T47D (cell line): Measurements from ENCODE around the gene STAG2.
"Not testable (repeated sequence)": the region's sequence is repeated elsewhere in the genome, so short reads cannot be mapped to it uniquely, and the experiment has no call there.

Experiments used
- DNase-seq, 2 experiments: peaks; one replicate each; pipeline versions ENCODE4 v3.0.0 to v3.0.0-alpha.2; 2011 to 2012; ENCODE audit warnings: low read depth in 1 of 2, low spot score in 1 of 2
- JUND ChIP-seq: IDR thresholded peaks from 2 replicates; pipeline ENCODE4 v1.6.1; 2012; ENCODE audit warnings: low read depth
- in situ Hi-C: cut with HindIII; loops from 2 replicates; pipeline ENCODE4 v1.10.0; 2016; ENCODE audit warnings: low sequenced_read_pairs, low pct_unique_long_range_greater_than_20kb

STAG2 gene

DNA sequence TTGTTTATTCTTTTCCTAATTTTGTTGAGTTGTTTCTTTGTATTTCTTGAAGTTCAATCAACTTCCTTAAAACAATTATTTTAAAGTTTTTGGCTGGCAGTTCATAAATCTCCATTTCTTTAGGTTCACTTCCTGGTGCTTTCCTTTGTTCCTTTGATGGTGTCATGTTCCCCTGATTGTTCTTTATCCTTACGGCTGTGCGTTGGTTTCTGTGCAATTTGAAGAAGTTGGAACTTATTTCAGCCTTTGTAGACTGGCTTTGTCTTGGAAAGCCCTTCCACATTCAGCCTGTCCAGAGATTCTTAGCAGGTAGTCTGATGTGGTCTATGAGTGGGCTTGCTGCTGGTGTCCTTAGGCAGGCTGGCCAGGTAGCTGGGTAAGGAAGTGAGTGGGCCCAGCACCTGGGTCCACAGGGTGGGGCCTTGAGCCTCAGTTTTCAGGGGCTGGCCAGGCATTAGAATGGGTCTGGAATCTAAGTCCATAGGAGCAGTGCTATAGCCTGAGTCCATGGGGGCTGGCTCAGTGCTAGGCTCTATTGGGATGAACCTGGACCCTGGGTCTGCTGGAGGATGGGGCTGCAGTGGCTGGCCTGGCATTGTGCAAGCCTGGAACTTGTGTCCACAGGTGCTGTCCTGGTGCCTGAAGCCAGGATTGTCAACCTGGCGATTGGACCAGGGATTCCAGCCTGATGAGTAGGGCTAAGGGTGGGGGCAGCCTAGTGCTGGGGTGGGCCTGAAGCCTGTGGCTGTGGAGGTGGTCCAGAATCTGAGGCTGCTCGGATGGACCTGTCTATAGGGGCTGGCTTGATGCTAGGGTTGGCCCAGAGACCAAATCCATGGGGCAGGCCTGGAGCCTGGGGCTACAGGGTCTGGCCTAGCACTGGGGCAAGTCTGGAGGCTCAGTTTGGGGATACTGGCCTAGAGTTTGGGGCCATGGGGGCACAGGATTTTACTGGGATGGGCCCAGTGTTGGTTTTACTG, 152.4 kb downstream of the STAG2 start:
- no peak for TF ChIP-seq JUND
- no peak for DNase-seq
- in situ Hi-C loops = no loop called here

GRCh38 chrX:124117325-124117724, 155.8 kb downstream of the STAG2 start:
- in situ Hi-C loops = no loop called here
- TF ChIP-seq JUND = no peak
- no peak for DNase-seq

GRCh38 chrX:124125471-124125870, 164.0 kb downstream of the STAG2 start:
- TF ChIP-seq JUND = no peak
- no peak for DNase-seq
- in situ Hi-C loops = no loop called here

- in situ Hi-C loops = no loop called here
- no peak for TF ChIP-seq JUND
- no peak for DNase-seq
Observed at GRCh38 chrX:124127496-124127895, 166.0 kb downstream of the STAG2 start.

GRCh38 chrX:124132437-124132836, 170.9 kb downstream of the STAG2 start:
- DNase-seq, in situ Hi-C loops: not testable (repeated sequence)

DNA sequence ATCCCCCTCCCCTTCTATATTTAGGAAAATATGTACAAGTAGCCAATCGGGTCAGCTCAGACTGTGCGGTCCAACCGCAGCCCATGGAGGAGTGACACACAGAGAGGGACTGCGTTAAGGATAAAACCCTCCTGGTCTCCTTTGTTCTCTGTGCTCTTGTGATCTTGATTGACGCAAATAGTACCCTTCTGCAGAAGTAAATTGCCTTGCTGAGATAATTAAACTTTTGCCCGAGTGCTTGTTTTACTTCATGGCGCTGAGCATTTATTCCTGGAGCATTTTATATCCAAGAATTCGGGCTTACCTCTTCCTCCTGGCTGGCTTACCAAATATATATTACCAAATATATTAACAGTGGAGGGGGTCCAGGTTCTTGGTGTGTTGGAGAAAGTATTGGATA, 184.2 kb downstream of the STAG2 start:
- no peak for TF ChIP-seq JUND
- in situ Hi-C loops = no loop called here
- no peak for DNase-seq

DNA sequence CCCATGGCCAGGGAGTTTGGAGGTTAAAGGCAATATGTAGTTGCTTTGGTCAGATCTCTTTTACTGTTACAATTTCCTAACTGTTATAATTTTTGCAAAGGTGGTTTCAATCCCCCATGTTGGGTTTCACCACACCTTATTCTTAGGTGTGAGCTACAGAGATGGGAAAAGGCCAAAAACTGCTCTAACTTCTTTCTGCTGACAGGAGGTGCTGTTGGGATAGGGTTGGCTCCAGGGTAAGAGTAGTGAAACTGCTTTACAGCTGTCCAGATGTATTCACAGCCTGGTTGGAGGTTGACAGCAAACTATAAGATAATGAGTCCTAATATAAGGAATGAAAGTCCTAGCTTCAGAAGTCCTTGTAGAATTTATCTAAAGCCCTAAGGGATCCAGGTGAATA, 189.7 kb downstream of the STAG2 start:
- no peak for DNase-seq
- no peak for TF ChIP-seq JUND
- in situ Hi-C loops = no loop called here
